HG02763 (cell line): ENCODE measurements around the gene PER1.
A peak's percentile ranks its signal among the peaks of the same experiment; 100 is the strongest.

Experiments used
- ATAC-seq: cut with Tn5 transposase; IDR thresholded peaks from one replicate; pipeline ENCODE4 v1.9.1; 2021; ENCODE audit warnings: mild to moderate bottlenecking, moderate library complexity; ENCODE audit not compliant: unreplicated experiment

Gene PER1

GRCh38 chr17:8142887-8143580, 9.2 kb downstream of the PER1 start:
- ATAC-seq = no peak

- ATAC-seq = no peak
Measured at GRCh38 chr17:8142158-8142886, 9.9 kb downstream of the PER1 start.

GRCh38 chr17:8141741-8142140, 10.5 kb downstream of the PER1 start:
- no peak for ATAC-seq

DNA sequence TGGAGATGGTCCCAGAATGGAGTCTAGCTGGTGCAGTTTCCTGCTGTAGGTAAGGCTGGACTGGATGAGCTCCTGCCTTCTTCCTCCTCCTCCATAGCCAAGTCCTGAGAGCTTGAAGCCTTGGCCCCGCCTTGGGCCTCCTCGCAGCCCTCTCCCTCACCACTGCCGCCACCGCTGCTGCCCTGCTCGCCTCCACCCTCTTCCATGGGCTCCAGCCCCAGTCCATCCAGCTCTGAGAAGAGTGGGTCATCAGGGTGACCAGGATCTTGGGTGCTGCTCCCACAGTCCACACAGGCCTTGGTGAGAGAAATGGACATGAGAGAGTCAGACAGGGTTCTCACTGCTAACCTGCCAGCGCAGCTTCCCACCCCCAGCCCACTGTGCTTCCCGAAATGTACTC, 11.2 kb downstream of the PER1 start:
- no peak for ATAC-seq

GRCh38 chr17:8140065-8141029, 11.9 kb downstream of the PER1 start:
- ATAC-seq = no peak

GRCh38 chr17:8138672-8139371, 13.4 kb downstream of the PER1 start:
- peak; percentile 87 for ATAC-seq

- ATAC-seq = no peak
Measured at GRCh38 chr17:8138374-8138671, 13.9 kb downstream of the PER1 start.

DNA sequence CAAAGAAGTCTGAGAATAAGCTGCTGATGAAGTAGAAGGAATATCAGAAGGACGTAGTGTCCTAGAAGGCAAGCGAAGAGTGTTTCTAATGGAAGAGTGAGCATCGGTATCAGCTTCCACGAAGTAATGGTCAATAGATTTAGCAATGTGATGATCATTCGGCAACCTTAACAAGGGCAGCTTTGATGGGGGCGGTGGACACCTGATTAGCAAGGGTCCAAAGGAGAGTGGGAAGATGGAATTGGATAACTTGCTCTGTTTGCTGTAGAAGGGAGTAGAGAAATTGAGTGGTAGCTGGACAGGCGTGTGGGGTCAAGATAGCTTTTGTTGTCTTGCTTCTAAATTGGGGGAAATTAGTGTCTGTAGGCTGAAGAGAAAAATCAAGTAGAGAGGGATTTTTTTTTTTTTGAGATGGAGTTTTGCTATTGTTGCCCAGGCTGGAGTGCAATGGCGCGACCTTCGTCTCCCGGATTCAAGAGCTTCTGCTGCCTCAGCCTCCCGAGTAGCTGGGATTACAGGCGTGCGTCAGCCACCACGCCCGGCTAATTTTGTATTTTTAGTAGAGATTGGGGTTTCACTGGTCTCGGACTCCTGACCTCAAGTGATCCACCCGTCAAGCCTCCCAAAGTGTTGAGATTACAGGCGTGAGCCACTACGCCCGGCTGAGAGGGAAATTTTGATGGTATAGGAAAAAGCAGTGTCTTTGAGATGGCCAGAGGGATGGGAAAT, 14.4 kb downstream of the PER1 start:
- no peak for ATAC-seq

DNA sequence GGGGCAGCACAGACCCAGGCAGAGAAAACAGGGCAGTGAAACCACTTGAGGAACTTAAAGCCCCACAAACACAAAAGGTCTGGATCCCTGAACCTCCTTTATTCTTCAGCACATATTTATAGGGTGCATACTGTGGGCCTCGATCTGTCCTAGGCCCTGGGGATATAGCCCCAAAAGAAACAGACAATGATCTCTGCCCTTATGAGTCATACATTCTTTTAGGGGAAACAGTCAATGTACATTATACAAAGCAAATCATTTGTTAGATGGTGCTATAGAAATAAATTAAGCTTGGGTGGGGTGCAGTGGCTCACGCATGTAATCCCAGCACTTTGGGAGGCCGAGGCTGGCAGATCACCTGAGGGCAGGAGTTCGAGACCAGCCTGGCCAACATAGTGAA, 18.3 kb downstream of the PER1 start:
- no peak for ATAC-seq

- no peak for ATAC-seq
Measured at GRCh38 chr17:8133399-8133798, 18.8 kb downstream of the PER1 start.

DNA sequence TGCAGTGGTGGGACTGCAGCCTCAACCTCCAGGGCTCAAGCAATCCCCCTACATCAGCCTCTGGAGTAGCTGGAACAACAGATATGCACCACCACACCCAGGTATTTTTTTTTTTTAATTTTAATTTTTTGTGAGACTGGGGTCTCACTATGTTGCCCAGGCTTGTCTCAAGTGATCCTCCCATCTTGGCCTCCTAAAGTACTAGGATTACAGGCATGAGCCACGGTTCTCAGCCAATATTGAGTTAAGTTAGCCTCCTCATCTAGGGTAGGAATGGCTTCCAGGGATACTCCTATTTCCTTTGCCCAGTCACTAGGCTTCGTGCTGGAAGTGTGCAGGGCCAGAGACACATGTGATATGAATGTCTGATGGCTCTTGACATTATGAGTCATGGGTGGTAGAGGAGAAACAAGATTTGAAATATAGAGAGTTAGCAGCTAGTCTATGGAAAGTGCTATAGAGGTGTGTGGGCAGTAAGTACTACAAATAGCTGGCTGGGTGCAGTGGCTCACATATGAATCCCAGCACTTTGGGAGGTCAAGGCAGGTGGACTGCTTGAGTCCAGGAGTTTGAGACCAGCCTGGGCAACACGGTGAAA, 20.3 kb downstream of the PER1 start:
- ATAC-seq = no peak

GRCh38 chr17:8128125-8128784, 23.9 kb downstream of the PER1 start:
- ATAC-seq = no peak

GRCh38 chr17:8126491-8127066, 25.6 kb downstream of the PER1 start:
- ATAC-seq = no peak

DNA sequence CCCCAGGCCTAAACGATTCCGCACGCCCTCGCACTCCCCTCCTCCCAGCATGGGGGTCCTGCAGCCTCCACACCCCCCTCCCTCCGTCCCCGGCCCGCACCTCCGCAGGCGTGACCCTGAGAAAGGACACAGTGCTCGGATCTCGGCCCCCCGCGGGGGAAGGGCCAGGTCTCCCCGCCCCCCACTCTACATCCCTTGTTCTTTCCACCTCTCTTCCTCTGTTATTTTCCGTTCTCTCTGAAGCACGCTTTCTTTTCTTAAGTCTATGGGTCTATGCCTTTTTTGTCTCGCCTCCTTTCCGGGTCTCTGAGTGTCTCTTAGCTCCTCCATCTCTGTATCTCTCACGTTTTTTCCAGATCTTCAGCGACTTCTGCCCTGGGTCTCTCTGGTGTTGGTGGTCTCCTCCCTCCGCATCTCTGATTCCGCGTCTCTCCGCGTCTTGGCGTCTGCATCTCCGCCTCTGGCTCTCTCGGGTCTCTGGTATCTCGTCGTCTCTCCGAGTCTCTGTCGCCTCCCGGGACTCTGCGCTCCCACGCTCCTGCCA, 26.2 kb downstream of the PER1 start:
- no peak for ATAC-seq

DNA sequence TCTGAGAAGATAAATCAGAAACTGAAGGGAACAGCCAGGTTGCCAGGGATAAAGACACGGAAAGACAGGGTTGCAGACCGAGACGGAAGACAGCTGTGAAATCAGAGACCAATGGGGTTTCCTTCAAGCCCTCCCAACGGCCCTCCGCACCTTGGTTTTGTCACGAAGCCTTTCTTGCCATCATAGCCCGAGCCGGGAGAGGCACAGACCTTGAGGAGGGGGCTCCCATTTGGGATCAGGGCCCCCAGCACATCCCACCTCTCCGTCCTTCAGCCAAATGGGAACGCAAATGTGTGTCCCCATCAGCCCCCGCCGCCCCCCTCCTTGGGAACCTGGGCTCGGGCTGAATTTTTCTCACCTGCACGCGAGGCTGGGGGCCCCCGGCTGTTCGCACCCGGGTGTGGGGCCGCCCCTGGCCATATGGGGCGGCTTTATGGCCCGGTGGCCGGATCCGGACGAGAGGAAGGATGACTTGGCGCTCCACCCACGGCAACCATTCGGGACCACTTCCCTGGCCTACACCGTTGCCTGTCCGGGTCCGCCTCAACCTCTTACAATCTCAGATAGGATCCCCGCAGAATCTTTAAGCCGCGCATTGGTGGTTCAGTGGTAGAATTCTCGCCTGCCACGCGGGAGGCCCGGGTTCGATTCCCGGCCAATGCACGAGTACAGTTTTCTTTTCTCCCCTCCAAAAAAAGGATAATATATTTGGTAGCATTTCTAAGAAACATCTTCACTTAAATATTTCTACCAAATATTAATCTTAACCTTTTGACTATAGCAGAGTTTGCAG, 26.9 kb downstream of the PER1 start:
- ATAC-seq = no peak

GRCh38 chr17:8124350-8125153, 27.7 kb downstream of the PER1 start:
- no peak for ATAC-seq

DNA sequence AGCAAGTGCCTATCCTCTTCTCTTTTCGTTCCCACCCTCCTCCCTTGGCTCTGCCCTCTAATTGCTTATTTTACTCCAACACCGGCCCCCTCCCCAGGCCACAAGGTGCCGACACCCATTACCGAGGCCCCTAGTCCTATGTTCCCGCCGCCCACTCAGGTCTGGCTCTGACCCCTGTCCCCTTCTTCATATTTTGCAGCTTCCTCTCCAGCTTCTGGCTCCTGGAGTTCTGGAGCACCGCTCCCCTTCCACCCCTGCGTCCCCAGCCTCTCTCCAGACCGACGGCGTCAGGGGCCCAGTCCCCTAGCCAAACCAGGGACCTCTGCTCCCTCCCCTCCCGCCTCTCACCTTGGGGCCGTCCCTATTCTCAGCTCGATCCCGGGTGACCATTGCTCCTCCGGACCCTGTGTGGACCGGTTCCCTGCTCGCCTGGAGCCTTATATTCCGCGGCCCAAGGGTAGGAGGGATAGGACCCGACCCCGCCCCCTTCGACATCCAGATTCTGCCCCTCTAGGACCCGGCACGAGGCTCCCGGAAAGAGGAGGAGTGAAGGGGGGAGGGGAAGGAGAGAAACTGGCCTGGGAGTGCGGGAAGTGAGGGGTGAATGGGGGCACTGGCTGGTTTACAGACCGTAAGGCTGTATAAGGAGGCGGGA, 28.4 kb downstream of the PER1 start, which contains the start of gene HES7:
Gene HES7 (minus strand): TSS at position 412 of the 655 bp plus-strand sequence. CDS start 22 bp downstream, at position 390.
- no peak for ATAC-seq
